ENCODE results near the gene CEP170. TPM values are rescaled to one million over a fixed set of nuclear protein-coding genes. Genes with fewer than 3 reads are reported as not detected.

CEP170 gene
- polyA plus RNA-seq, 4 donors = 55.0 to 91.1 (median 67.6) TPM

DNA sequence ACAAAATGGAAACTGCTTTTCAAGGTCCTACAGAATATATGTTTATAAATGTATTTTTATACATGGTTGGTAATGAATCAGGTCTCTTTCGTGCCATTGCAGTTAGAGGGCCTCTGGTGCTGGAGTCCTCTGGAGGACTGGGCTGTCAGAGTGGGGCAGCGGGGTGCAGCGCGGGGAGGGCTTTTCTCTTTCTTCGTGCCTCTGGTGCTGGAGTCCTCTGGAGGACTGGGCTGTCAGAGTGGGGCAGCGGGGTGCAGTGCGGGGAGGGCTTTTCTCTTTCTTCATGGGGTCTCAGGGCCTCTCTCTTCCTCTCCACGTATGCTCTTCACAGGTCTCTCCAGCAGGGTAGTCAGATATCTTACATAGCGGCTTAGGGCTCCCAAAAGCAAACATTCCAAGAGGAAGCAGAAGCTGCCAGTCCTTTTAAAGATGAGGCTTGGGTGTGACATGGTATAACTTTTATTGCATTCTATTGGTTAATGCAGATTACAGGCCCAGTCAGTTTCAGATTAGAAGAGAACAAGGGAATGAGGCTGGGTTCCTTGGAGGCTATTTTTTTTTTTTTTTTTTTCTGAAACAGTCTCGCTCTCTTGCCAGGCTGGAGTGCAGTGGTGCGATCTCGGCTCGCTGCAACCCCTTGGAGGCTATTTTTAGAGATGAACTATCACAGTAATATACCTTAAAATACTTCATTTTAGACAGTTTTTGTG lies 13.8 kb upstream of the CEP170 start:
- no peak for DNase-seq (ENCODE audit: low read depth in 4 of 4, low spot score in 3 of 4)

DNA sequence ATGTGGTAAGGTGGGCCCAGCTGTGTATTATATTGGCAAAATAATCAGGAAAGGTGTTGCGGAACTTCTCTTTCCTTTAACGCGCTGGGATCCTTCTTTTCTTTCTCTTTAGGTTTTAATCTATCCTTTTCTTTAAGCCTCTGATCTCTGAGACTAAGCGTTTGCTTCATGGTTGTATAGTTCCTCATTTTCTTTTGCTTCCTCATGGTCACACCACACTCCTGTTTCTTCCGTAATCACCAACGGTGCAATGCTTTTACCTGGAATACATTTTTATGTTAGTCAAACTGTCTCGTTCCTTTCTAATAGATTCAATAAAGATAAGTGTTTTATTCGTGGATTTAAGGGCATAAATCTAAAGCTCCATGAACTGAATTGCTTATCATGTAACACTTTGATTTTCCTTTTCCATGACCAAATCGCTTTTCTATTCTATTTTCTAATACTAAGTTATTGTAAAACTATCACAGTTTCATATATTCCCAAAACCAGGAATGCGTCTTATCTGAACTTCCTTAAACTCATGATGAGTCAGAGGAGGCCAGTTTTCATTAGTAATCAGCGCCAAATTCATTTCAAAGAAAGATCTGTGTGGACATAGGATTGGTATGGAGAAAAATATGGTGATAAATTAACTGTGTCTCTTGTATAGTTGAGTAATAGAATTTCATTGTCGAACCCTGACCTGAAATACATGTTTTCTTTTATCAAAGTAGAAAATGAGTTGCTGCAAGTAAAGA lies 13.0 kb upstream of the CEP170 start:
- no peak for DNase-seq (ENCODE audit: low read depth in 4 of 4, low spot score in 3 of 4)

DNA sequence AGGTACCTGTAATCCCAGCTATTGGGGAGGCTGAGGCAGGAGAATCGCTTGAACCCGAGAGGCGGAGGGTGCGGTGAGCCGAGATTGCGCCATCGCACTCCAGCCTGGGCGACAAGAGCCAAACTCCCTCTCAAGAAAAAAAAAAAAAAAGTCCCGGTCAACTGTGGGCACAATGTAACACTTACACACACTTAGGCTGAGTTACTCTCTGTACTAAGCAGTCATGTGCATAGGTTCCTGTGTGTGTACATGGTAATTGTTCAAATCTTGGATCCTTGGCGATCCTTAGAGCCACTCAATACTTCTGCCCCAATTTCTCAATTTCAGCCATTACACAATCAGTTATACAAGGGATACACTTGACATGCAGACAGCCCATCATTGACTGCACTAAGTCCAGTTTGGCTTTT lies 12.4 kb upstream of the CEP170 start:
- DNase-seq (ENCODE audit: low read depth in 4 of 4, low spot score in 3 of 4) = no peak

GRCh38 chr1:243266231-243266630 lies 11.2 kb upstream of the CEP170 start:
- no peak for DNase-seq (ENCODE audit: low read depth in 4 of 4, low spot score in 3 of 4)

DNA sequence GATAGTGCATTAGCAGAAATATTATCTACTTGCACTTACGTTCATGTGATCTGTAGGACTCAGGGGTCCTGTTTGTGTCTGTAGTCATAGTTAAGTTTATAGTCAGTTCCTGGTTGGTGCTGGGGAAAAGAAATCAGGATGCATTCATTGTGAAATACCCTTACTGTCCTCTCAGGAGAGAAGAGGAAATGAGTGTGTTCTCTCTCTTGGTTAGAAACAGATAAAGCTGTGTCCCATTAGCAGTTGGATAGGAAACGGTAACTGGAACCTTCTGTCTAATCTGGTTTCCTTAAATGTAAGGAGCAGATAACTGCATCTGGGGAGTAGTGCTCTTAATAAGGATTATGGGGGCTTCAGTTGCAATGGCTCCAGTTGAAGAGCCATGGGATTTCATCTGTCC lies 9.6 kb upstream of the CEP170 start:
- DNase-seq (ENCODE audit: low read depth in 4 of 4, low spot score in 3 of 4) = no peak

DNA sequence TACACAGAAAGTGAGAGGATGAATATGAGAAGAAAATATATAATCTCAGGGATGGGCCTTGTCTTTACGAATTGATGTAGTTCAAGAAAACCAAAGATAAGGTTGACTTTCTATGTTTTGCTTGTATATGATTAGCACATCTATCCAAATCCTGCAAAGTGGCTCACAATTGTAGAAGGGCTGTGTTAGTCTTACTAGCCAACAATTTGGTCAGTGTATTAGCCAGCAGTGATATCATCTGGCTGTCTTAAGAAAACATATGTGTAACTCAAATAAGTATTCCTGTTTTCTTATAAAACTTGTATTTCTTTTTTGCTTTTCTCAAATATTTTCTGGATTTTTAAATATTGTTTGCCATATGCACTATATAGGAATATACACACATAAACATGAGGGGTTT lies 6.3 kb upstream of the CEP170 start:
- no peak for DNase-seq (ENCODE audit: low read depth in 4 of 4, low spot score in 3 of 4)

DNA sequence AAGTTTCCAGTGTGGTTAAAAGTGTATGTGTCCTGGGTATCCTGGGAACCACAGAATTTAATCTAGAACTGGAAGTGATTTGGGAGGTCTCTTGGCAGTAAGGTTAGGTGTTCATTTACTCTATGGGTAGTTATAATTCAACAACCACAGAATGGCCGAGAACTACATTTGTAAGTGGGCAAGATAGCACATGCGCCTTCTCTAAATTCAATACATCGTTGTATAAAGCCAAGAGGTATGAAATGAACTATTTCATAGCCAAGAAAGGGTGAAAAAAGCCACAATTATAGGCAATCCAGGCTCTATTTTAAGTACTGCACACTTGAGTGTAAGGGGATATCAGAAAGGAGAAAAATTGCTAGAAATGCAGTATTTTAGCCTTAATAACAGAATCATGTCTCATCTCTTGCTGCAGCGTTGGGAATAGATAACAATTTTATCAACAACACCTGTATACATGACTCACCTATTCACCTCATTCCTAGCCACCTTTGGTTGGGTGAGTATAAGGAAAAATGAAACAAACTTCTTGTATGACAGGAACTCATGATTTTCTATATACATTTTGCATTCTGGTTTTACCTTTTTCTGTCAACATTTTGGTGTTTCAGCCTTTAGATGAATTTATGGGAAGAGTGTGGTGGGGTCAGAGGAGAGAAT lies 5.3 kb upstream of the CEP170 start:
- DNase-seq (ENCODE audit: low read depth in 4 of 4, low spot score in 3 of 4) = no peak

DNA sequence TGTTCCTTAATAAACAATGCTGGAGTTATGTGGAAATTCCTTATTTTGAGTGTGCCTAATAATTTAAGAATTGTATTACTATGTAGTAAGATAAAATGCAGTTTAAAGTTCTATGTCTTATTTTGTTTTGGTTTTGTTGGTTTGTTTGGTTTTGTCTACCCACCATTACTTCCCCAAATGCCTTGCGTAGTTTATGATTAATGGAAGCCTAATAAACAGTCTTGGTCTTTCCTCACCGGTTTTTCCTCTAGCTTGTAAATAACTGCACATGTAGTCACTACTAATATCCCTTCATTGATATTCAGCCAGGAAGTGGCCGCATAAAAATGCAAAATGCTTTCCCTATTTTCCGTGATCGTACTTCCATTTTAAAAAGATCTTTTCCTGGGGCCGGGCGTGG lies 3.6 kb upstream of the CEP170 start:
- DNase-seq (ENCODE audit: low read depth in 4 of 4, low spot score in 3 of 4) = no peak

- no peak for DNase-seq (ENCODE audit: low read depth in 4 of 4, low spot score in 3 of 4)
These were observed 2.1 kb upstream of the CEP170 start for GRCh38 chr1:243257189-243257588.

DNA sequence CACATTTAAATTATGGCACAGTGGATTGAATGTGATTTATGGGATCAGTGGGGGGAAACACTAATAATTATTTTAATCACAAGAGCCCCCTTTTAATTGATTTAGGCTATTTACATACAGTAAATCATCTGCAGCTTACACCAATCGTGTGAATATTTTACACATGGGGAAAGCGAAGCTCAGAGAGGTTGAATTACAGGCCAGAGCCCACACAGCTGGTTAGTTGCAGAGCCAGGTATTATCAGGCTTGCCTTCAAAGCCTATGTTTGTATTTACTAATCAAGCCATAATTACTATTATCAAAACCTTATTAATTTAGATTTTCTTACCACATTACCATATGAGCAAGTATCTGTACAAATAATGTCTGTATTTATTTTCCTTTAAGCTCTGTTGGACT lies 1.5 kb upstream of the CEP170 start:
- no peak for DNase-seq (ENCODE audit: low read depth in 4 of 4, low spot score in 3 of 4)

- peak; percentile 99 to 100 (median 99) for DNase-seq (ENCODE audit: low read depth in 4 of 4, low spot score in 3 of 4)
These were observed 871 bp upstream of the CEP170 start, which contains the start of gene SDCCAG8 for GRCh38 chr1:243255791-243256512. SDCCAG8 (plus strand) TSS chr1:243256041; CDS start chr1:243256174, 133 bp downstream.

GRCh38 chr1:243254233-243254926 lies 701 bp downstream of the CEP170 start:
- DNase-seq (ENCODE audit: low read depth in 4 of 4, low spot score in 3 of 4) = peak in 2 of 4 donors; percentile 43 to 50

DNA sequence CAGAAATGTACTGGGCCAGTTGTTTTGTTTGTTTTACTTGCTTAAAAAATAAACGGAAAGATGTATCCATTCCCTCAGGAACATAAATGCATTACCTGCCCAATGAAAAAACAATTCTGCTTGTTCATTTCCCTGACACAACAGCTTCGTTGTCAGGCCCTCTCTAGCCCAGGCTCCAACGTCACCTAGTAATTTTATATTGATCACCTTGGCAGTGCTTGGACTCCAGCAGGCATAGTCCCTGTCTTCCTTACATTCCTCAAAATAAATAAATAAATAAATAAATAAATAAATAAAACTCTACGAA lies 1.2 kb downstream of the CEP170 start:
- DNase-seq (ENCODE audit: low read depth in 4 of 4, low spot score in 3 of 4) = no peak

- no peak for DNase-seq (ENCODE audit: low read depth in 4 of 4, low spot score in 3 of 4)
These were observed 1.7 kb downstream of the CEP170 start for GRCh38 chr1:243253211-243253925.

DNA sequence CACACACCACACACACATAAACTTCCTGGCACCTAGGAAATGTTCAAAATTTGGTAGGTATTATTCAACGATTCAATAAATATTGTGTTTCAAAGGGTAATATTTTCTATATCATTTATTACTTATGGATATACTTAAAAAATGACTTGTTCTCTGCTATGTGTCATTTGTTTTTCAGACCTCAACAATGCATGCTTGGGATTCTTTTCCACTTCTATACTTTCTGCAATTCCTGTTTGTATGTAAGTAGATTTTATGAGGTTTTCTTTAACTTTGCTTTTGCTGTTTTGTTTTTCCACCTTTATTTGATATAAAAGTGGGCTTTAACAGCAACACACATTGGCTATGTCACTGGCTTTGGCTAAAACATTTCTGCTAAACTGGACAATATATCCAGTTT lies 3.5 kb downstream of the CEP170 start:
- no peak for DNase-seq (ENCODE audit: low read depth in 4 of 4, low spot score in 3 of 4)

DNA sequence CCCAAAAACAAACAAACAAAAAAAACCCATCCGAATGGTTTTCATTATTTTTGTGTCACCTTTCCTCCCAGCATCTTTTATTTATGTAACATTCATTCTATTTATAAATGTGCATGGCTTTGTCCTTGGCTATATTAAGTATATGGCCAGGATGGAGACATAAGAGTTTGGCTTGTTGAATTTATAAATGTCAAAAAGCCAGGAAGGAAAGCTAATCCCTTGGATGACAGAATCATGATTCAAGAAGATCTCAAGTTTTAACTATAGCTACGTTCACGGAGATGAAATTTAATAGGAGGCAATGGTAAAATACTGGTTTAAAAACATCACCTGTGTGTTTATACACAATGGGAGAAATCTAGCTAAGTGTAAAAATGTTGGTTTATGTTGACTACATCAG lies 5.0 kb downstream of the CEP170 start:
- no peak for DNase-seq (ENCODE audit: low read depth in 4 of 4, low spot score in 3 of 4)

DNA sequence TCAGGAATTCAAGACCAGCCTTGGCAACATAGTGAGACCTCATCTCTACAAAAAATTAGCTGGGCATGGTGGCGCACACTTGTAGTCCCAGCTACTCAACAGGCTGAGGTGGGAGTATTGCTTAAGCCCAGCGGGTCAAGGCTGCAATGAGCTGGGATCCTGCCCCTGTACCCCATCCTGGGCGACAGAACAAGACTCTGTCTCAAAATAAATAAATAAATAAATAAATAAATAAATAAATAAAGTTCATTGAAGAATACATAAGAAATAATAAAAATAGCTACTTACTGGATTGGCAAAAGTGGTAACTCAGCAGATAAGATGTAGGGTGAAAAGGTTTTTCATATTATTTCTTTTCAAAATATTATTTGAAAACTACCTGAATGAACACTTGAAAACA lies 5.9 kb downstream of the CEP170 start:
- DNase-seq (ENCODE audit: low read depth in 4 of 4, low spot score in 3 of 4) = no peak

- DNase-seq (ENCODE audit: low read depth in 4 of 4, low spot score in 3 of 4) = no peak
These were observed 7.2 kb downstream of the CEP170 start for GRCh38 chr1:243247901-243248300.

DNA sequence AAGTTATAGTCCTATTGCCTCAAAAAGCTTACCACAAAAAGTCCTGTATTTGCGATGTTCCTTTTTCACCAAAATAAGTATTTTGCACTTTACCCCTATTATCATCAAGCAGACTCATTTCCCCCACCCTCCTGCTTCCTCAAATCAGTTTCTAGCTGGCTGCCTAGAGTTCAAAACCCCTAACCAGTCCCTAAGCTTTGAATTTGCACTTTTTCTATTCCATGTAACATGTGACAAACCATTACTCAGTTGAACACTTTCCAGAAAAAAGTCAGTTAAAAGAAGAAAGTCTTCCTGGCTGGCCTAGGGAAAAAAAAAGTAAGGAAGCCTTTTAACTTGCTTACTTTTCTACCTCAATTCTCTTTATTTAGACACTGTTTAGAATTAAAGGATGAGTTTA lies 8.2 kb downstream of the CEP170 start:
- no peak for DNase-seq (ENCODE audit: low read depth in 4 of 4, low spot score in 3 of 4)

GRCh38 chr1:243244432-243244841 lies 10.6 kb downstream of the CEP170 start:
- no peak for DNase-seq (ENCODE audit: low read depth in 4 of 4, low spot score in 3 of 4)
